WTC11 (cell line): ENCODE results near the gene PCSK9. TPM values are rescaled to one million over a fixed set of nuclear protein-coding genes. Genes with fewer than 3 reads are reported as not detected.

Experiments used
- ATAC-seq: fragments of 200-7000 bp; cut with Tn5 transposase; 2 replicates; pipeline ENCODE4 v1.10.0; 2021; ENCODE audit warnings: mild to moderate bottlenecking, moderate library complexity
- CTCF ChIA-PET: fragments of 300-600 bp; sonication (Branson Sonifier 250); formaldehyde crosslinking; loops from one replicate; lab custom pipeline; 2021; ENCODE audit warnings: antibody characterized with exemption; lab: Charles Lee
- POLR2A ChIA-PET: fragments of 350-600 bp; sonication (Branson Sonifier 250); formaldehyde crosslinking; loops from one replicate; lab custom pipeline; 2021; ENCODE audit warnings: antibody characterized with exemption; lab: Charles Lee
- DNase-seq: peaks from one replicate; pipeline ENCODE4 v3.0.0; 2021; ENCODE audit warnings: low spot score
- H3K27ac Mint-ChIP-seq: 2 replicates; pipeline ENCODE4 v1.8.0; 2021; ENCODE audit warnings: mixed read lengths
- H3K27me3 Mint-ChIP-seq: 2 replicates; pipeline ENCODE4 v1.8.0; 2021; ENCODE audit warnings: low read depth, mild to moderate bottlenecking, moderate library complexity, mixed read lengths
- H3K36me3 Mint-ChIP-seq: 2 replicates; pipeline ENCODE4 v1.8.0; 2021; ENCODE audit warnings: mixed read lengths
- H3K4me1 Mint-ChIP-seq: 2 replicates; pipeline ENCODE4 v1.8.0; 2022; ENCODE audit warnings: mixed read lengths
- H3K4me3 Mint-ChIP-seq: 2 replicates; pipeline ENCODE4 v1.8.0; 2021; ENCODE audit warnings: mild to moderate bottlenecking, moderate library complexity, mixed read lengths
- H3K9me3 Mint-ChIP-seq: 2 replicates; pipeline ENCODE4 v1.8.0; 2021; ENCODE audit warnings: mixed read lengths
- CBFB ChIP-seq: sonication (generic); formaldehyde crosslinking; IDR thresholded peaks from 2 replicates; pipeline ENCODE4 v1.8.1; 2022; ENCODE audit warnings: mild to moderate bottlenecking, low read depth, missing genetic modification reagents
- CREB1 ChIP-seq: sonication (generic); formaldehyde crosslinking; IDR thresholded peaks from 2 replicates; pipeline ENCODE4 v1.8.0; 2023; ENCODE audit warnings: mild to moderate bottlenecking, missing genetic modification reagents
- ETV6 ChIP-seq: sonication (generic); formaldehyde crosslinking; IDR thresholded peaks from 2 replicates; pipeline ENCODE4 v1.8.1; 2022; ENCODE audit warnings: mild to moderate bottlenecking, missing genetic modification reagents
- GRHL2 ChIP-seq: fragments of 250-450 bp; sonication (Bioruptor Pico); IDR thresholded peaks from 2 replicates; pipeline ENCODE4 v1.8.0; 2022; ENCODE audit warnings: mild to moderate bottlenecking, moderate library complexity; ENCODE audit not compliant: insufficient replicate concordance, severe bottlenecking
- JAZF1 ChIP-seq: fragments of 250-450 bp; sonication (Bioruptor Pico); IDR thresholded peaks from 2 replicates; pipeline ENCODE4 v1.9.0; 2021; ENCODE audit warnings: moderate library complexity, mild to moderate bottlenecking, inconsistent platforms
- PRRX2 ChIP-seq: fragments of 250-450 bp; sonication (Bioruptor Pico); IDR thresholded peaks from 2 replicates; pipeline ENCODE4 v1.8.0; 2021; ENCODE audit warnings: mild to moderate bottlenecking
- SMAD3 ChIP-seq: sonication (generic); formaldehyde crosslinking; IDR thresholded peaks from 2 replicates; pipeline ENCODE4 v1.8.0; 2022; ENCODE audit warnings: missing genetic modification reagents, mild to moderate bottlenecking, borderline replicate concordance
- SOX15 ChIP-seq: fragments of 250-450 bp; sonication (Bioruptor Pico); IDR thresholded peaks from 2 replicates; pipeline ENCODE4 v1.9.0; 2021; ENCODE audit warnings: mild to moderate bottlenecking
- TCF7 ChIP-seq: sonication (generic); formaldehyde crosslinking; IDR thresholded peaks from 2 replicates; pipeline ENCODE4 v1.8.0; 2022; ENCODE audit warnings: mild to moderate bottlenecking, low read depth, missing genetic modification reagents, moderate library complexity
- ZNF121 ChIP-seq: sonication (generic); formaldehyde crosslinking; IDR thresholded peaks from 2 replicates; pipeline ENCODE4 v1.8.0; 2023; ENCODE audit warnings: missing genetic modification reagents
- ZNF317 ChIP-seq: sonication (generic); formaldehyde crosslinking; IDR thresholded peaks from 2 replicates; pipeline ENCODE4 v1.8.1; 2023; ENCODE audit warnings: low read depth, mild to moderate bottlenecking, moderate library complexity, missing genetic modification reagents, borderline replicate concordance
- ZNF423 ChIP-seq: fragments of 250-450 bp; sonication (Bioruptor Pico); IDR thresholded peaks from 2 replicates; pipeline ENCODE4 v2.1.2; 2022; ENCODE audit warnings: mild to moderate bottlenecking, moderate library complexity
- total RNA-seq: library from RNA; stranded (reverse); gene quantifications from 3 replicates; pipeline ENCODE4 v1.2.3, GENCODE V29; 2021
- TF ChIP-seq, protein P1 (sequence below): sonication (generic); formaldehyde crosslinking; IDR thresholded peaks from 2 replicates; pipeline ENCODE4 v1.8.0; 2022; ENCODE audit warnings: mild to moderate bottlenecking, missing genetic modification reagents
- TF ChIP-seq, protein P2 (sequence below): sonication (generic); formaldehyde crosslinking; IDR thresholded peaks from 2 replicates; pipeline ENCODE4 v1.8.1; 2023; ENCODE audit warnings: mild to moderate bottlenecking, missing genetic modification reagents
- TF ChIP-seq, protein P3 (sequence below): fragments of 200-600 bp; IDR thresholded peaks from 2 replicates; pipeline ENCODE4 v1.8.0; 2022; ENCODE audit warnings: antibody characterized with exemption
- TF ChIP-seq, protein P4 (sequence below): fragments of 250-450 bp; sonication (Bioruptor Pico); IDR thresholded peaks from 2 replicates; pipeline ENCODE4 v1.8.0; 2021; ENCODE audit warnings: mild to moderate bottlenecking
- TF ChIP-seq, protein P5 (sequence below): sonication (generic); formaldehyde crosslinking; conservative IDR thresholded peaks from 2 replicates; pipeline ENCODE4 v1.8.1; 2023; ENCODE audit warnings: mild to moderate bottlenecking, low read depth, missing genetic modification reagents, moderate library complexity

Gene PCSK9
- total RNA-seq, 1 experiment from 2014 or later = 73.2 TPM

DNA sequence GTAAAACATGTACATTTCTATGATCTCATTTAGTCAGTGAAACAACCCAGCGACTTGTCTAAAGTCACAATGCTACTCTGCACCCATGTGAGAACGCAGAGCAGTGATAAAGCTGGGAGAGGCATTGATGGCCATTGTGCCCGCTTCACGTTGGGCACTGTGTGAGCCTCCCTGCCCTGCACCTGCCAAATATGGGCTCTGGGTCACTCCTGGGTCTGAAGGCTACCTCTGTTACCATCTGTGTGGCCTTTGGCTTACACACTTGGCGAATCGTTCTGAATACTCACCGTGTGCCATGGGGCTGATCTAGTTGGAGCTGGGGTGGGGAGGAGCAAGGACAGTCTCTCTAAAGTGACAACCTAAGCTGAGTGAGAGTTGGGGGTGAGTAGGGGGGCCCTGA lies 29.9 kb downstream of the PCSK9 start:
- H3K27ac Mint-ChIP-seq = peak overlapping the region; percentile 73; the same call in 1 of the 2 replicates
- TF ChIP-seq, protein P1, sequence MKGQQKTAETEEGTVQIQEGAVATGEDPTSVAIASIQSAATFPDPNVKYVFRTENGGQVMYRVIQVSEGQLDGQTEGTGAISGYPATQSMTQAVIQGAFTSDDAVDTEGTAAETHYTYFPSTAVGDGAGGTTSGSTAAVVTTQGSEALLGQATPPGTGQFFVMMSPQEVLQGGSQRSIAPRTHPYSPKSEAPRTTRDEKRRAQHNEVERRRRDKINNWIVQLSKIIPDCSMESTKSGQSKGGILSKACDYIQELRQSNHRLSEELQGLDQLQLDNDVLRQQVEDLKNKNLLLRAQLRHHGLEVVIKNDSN (CRISPR knock-in tag) = no peak
- TF ChIP-seq, protein P2, sequence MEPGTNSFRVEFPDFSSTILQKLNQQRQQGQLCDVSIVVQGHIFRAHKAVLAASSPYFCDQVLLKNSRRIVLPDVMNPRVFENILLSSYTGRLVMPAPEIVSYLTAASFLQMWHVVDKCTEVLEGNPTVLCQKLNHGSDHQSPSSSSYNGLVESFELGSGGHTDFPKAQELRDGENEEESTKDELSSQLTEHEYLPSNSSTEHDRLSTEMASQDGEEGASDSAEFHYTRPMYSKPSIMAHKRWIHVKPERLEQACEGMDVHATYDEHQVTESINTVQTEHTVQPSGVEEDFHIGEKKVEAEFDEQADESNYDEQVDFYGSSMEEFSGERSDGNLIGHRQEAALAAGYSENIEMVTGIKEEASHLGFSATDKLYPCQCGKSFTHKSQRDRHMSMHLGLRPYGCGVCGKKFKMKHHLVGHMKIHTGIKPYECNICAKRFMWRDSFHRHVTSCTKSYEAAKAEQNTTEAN = no peak
- TF ChIP-seq ZNF121 (CRISPR knock-in tag) (no peak), SOX15 (CRISPR knock-in tag) (no peak), PRRX2 (CRISPR knock-in tag) (no peak), ETV6 (CRISPR knock-in tag) (no peak), SMAD3 (CRISPR knock-in tag) (no peak), CREB1 (CRISPR knock-in tag) (no peak), ZNF317 (CRISPR knock-in tag) (no peak), TCF7 (CRISPR knock-in tag) (no peak), CBFB (no peak), JAZF1 (CRISPR knock-in tag) (no peak), GRHL2 (CRISPR knock-in tag) (no peak), ZNF423 (no peak)
- TF ChIP-seq, protein P3, sequence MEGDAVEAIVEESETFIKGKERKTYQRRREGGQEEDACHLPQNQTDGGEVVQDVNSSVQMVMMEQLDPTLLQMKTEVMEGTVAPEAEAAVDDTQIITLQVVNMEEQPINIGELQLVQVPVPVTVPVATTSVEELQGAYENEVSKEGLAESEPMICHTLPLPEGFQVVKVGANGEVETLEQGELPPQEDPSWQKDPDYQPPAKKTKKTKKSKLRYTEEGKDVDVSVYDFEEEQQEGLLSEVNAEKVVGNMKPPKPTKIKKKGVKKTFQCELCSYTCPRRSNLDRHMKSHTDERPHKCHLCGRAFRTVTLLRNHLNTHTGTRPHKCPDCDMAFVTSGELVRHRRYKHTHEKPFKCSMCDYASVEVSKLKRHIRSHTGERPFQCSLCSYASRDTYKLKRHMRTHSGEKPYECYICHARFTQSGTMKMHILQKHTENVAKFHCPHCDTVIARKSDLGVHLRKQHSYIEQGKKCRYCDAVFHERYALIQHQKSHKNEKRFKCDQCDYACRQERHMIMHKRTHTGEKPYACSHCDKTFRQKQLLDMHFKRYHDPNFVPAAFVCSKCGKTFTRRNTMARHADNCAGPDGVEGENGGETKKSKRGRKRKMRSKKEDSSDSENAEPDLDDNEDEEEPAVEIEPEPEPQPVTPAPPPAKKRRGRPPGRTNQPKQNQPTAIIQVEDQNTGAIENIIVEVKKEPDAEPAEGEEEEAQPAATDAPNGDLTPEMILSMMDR = no peak
- TF ChIP-seq, protein P4, sequence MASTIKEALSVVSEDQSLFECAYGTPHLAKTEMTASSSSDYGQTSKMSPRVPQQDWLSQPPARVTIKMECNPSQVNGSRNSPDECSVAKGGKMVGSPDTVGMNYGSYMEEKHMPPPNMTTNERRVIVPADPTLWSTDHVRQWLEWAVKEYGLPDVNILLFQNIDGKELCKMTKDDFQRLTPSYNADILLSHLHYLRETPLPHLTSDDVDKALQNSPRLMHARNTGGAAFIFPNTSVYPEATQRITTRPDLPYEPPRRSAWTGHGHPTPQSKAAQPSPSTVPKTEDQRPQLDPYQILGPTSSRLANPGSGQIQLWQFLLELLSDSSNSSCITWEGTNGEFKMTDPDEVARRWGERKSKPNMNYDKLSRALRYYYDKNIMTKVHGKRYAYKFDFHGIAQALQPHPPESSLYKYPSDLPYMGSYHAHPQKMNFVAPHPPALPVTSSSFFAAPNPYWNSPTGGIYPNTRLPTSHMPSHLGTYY (CRISPR knock-in tag) = no peak
- TF ChIP-seq, protein P5, sequence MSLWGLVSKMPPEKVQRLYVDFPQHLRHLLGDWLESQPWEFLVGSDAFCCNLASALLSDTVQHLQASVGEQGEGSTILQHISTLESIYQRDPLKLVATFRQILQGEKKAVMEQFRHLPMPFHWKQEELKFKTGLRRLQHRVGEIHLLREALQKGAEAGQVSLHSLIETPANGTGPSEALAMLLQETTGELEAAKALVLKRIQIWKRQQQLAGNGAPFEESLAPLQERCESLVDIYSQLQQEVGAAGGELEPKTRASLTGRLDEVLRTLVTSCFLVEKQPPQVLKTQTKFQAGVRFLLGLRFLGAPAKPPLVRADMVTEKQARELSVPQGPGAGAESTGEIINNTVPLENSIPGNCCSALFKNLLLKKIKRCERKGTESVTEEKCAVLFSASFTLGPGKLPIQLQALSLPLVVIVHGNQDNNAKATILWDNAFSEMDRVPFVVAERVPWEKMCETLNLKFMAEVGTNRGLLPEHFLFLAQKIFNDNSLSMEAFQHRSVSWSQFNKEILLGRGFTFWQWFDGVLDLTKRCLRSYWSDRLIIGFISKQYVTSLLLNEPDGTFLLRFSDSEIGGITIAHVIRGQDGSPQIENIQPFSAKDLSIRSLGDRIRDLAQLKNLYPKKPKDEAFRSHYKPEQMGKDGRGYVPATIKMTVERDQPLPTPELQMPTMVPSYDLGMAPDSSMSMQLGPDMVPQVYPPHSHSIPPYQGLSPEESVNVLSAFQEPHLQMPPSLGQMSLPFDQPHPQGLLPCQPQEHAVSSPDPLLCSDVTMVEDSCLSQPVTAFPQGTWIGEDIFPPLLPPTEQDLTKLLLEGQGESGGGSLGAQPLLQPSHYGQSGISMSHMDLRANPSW (CRISPR knock-in tag) = no peak
- DNase-seq (no peak), ATAC-seq (no peak)
- no peaks in the 10 kb centered on the region for H3K27me3 Mint-ChIP-seq
- POLR2A ChIA-PET = no interaction called here
- H3K36me3 Mint-ChIP-seq = peaks cover 62% of the 10 kb centered on the region
- H3K4me3 Mint-ChIP-seq = no peak overlapping the region
- CTCF ChIA-PET = interaction anchor here (0.8 to 1.5 kb wide), 2 partner anchors 119 to 124 kb away, joined by 3 to 5 read pairs; no protein-coding TSS in a partner anchor
- no peaks in the 10 kb centered on the region for H3K4me1 Mint-ChIP-seq
- H3K9me3 Mint-ChIP-seq = no peaks in the 10 kb centered on the region
